Measurements from ENCODE around the gene MINPP1. TPM values are rescaled to one million over a fixed set of nuclear protein-coding genes. Genes with fewer than 3 reads are reported as not detected.

MINPP1 gene
- total and polyA plus RNA-seq, 2 donors: 11.5 to 23.1 TPM

- no peak for DNase-seq (ENCODE audit: extremely low spot score)
- no peaks in the 10 kb centered on the region for H3K4me1 ChIP-seq (ENCODE audit: insufficient read depth)
- WGBS: 76% methylated on average over 7 of the region's 7 CpGs
- no peak overlapping the region for H3K27ac ChIP-seq (ENCODE audit: low read depth)
- H3K36me3 ChIP-seq (ENCODE audit: insufficient read depth): peaks cover 5% of the 10 kb centered on the region
- H3K4me3 ChIP-seq (ENCODE audit: low read depth, low read length): no peak overlapping the region
These were observed 33.7 kb downstream of the MINPP1 start for GRCh38 chr10:87538092-87539015.

GRCh38 chr10:87541114-87541513 lies 36.4 kb downstream of the MINPP1 start:
- whole genome bisulfite sequencing: 80% methylated on average over 1 of the region's 1 CpG
- peaks cover 5% of the 10 kb centered on the region for H3K36me3 ChIP-seq (ENCODE audit: insufficient read depth)
- H3K4me3 ChIP-seq (ENCODE audit: low read depth, low read length): no peak overlapping the region
- no peaks in the 10 kb centered on the region for H3K4me1 ChIP-seq (ENCODE audit: insufficient read depth)
- no peak for DNase-seq (ENCODE audit: extremely low spot score)
- H3K27ac ChIP-seq (ENCODE audit: low read depth): no peak overlapping the region

- H3K4me3 ChIP-seq (ENCODE audit: low read depth, low read length): no peak overlapping the region
- H3K27ac ChIP-seq (ENCODE audit: low read depth): no peak overlapping the region
- DNase-seq (ENCODE audit: extremely low spot score): no peak
- peaks cover 5% of the 10 kb centered on the region for H3K36me3 ChIP-seq (ENCODE audit: insufficient read depth)
- H3K4me1 ChIP-seq (ENCODE audit: insufficient read depth): peaks cover 2% of the 10 kb centered on the region
These were observed 40.0 kb downstream of the MINPP1 start for GRCh38 chr10:87544721-87545120.

- Histone ChIP-seq H3K4me1 (ENCODE audit: insufficient read depth) (peaks cover 2% of the 10 kb centered on the region), H3K36me3 (ENCODE audit: insufficient read depth) (no peaks in the 10 kb centered on the region), H3K27ac (ENCODE audit: low read depth) (no peak overlapping the region), H3K4me3 (ENCODE audit: low read depth, low read length) (no peak overlapping the region)
- 66% methylated on average over 5 of the region's 5 CpGs for WGBS
- no peak for DNase-seq (ENCODE audit: extremely low spot score)
These were observed 41.1 kb downstream of the MINPP1 start for GRCh38 chr10:87545783-87546182.

- DNase-seq (ENCODE audit: extremely low spot score): no peak
- Histone ChIP-seq H3K4me3 (ENCODE audit: low read depth, low read length) (no peak overlapping the region), H3K4me1 (ENCODE audit: insufficient read depth) (peaks cover 2% of the 10 kb centered on the region), H3K27ac (ENCODE audit: low read depth) (no peak overlapping the region), H3K36me3 (ENCODE audit: insufficient read depth) (no peaks in the 10 kb centered on the region)
- WGBS: 71% methylated on average over 7 of the region's 7 CpGs
These were observed 41.5 kb downstream of the MINPP1 start for GRCh38 chr10:87546210-87546609.

GRCh38 chr10:87546971-87547413 lies 42.3 kb downstream of the MINPP1 start:
- Histone ChIP-seq H3K36me3 (ENCODE audit: insufficient read depth) (peaks cover under 1% of the 10 kb centered on the region), H3K27ac (ENCODE audit: low read depth) (no peak overlapping the region), H3K4me1 (ENCODE audit: insufficient read depth) (peaks cover 2% of the 10 kb centered on the region), H3K4me3 (ENCODE audit: low read depth, low read length) (no peak overlapping the region)
- 83% methylated on average over 2 of the region's 2 CpGs for WGBS
- no peak for DNase-seq (ENCODE audit: extremely low spot score)

- Histone ChIP-seq H3K36me3 (ENCODE audit: insufficient read depth) (peaks cover 2% of the 10 kb centered on the region), H3K4me3 (ENCODE audit: low read depth, low read length) (no peak overlapping the region), H3K27ac (ENCODE audit: low read depth) (no peak overlapping the region), H3K4me1 (ENCODE audit: insufficient read depth) (peaks cover 2% of the 10 kb centered on the region)
- 82% methylated on average over 3 of the region's 3 CpGs for WGBS
- DNase-seq (ENCODE audit: extremely low spot score): no peak
These were observed 43.1 kb downstream of the MINPP1 start for GRCh38 chr10:87547734-87548311.

- no peak for DNase-seq (ENCODE audit: extremely low spot score)
- Histone ChIP-seq H3K36me3 (ENCODE audit: insufficient read depth) (peaks cover 2% of the 10 kb centered on the region), H3K27ac (ENCODE audit: low read depth) (no peak overlapping the region), H3K4me1 (ENCODE audit: insufficient read depth) (peaks cover 2% of the 10 kb centered on the region), H3K4me3 (ENCODE audit: low read depth, low read length) (no peak overlapping the region)
- 74% methylated on average over 2 of the region's 2 CpGs for WGBS
These were observed 46.0 kb downstream of the MINPP1 start for GRCh38 chr10:87550741-87551140.

GRCh38 chr10:87551326-87551725 lies 46.6 kb downstream of the MINPP1 start:
- Histone ChIP-seq H3K27ac (ENCODE audit: low read depth) (no peak overlapping the region), H3K4me3 (ENCODE audit: low read depth, low read length) (no peak overlapping the region), H3K4me1 (ENCODE audit: insufficient read depth) (peaks cover 2% of the 10 kb centered on the region), H3K36me3 (ENCODE audit: insufficient read depth) (peaks cover 2% of the 10 kb centered on the region)
- DNase-seq (ENCODE audit: extremely low spot score): no peak

GRCh38 chr10:87552248-87552929 lies 47.7 kb downstream of the MINPP1 start:
- no peak for DNase-seq (ENCODE audit: extremely low spot score)
- H3K36me3 ChIP-seq (ENCODE audit: insufficient read depth): peaks cover 2% of the 10 kb centered on the region
- no peaks in the 10 kb centered on the region for H3K4me1 ChIP-seq (ENCODE audit: insufficient read depth)
- 77% methylated on average over 2 of the region's 2 CpGs for WGBS
- H3K4me3 ChIP-seq (ENCODE audit: low read depth, low read length): no peak overlapping the region
- no peak overlapping the region for H3K27ac ChIP-seq (ENCODE audit: low read depth)

GRCh38 chr10:87557409-87557808 lies 52.7 kb downstream of the MINPP1 start:
- Histone ChIP-seq H3K4me1 (ENCODE audit: insufficient read depth) (no peaks in the 10 kb centered on the region), H3K27ac (ENCODE audit: low read depth) (no peak overlapping the region), H3K4me3 (ENCODE audit: low read depth, low read length) (no peak overlapping the region), H3K36me3 (ENCODE audit: insufficient read depth) (no peaks in the 10 kb centered on the region)
- DNase-seq (ENCODE audit: extremely low spot score): no peak
- WGBS: 97% methylated on average over 3 of the region's 3 CpGs

- H3K4me1 ChIP-seq (ENCODE audit: insufficient read depth): no peaks in the 10 kb centered on the region
- no peak for DNase-seq (ENCODE audit: extremely low spot score)
- no peak overlapping the region for H3K27ac ChIP-seq (ENCODE audit: low read depth)
- 95% methylated on average over 1 of the region's 1 CpG for WGBS
- H3K36me3 ChIP-seq (ENCODE audit: insufficient read depth): no peaks in the 10 kb centered on the region
- H3K4me3 ChIP-seq (ENCODE audit: low read depth, low read length): no peak overlapping the region
These were observed 53.6 kb downstream of the MINPP1 start for GRCh38 chr10:87558333-87558732.

- Histone ChIP-seq H3K27ac (ENCODE audit: low read depth) (no peak overlapping the region), H3K36me3 (ENCODE audit: insufficient read depth) (no peaks in the 10 kb centered on the region), H3K4me3 (ENCODE audit: low read depth, low read length) (no peak overlapping the region), H3K4me1 (ENCODE audit: insufficient read depth) (no peaks in the 10 kb centered on the region)
- DNase-seq (ENCODE audit: extremely low spot score): no peak
- WGBS: 56% methylated on average over 3 of the region's 3 CpGs
These were observed 54.7 kb downstream of the MINPP1 start for GRCh38 chr10:87559392-87559791.

All from urinary bladder (tissue), 4 donors.